HepG2 (cell line): ENCODE results near the gene GOLPH3. TPM values are rescaled to one million over a fixed set of nuclear protein-coding genes. Genes with fewer than 3 reads are reported as not detected.

ENCODE experiments used
- ATAC-seq: fragments of 200-7000 bp; cut with Tn5 transposase; 3 replicates; pipeline ENCODE4 v1.9.1; 2020; ENCODE audit warnings: mild to moderate bottlenecking, moderate library complexity
- BruUV-seq: library from RNA; stranded (reverse); fragments of 400-500 nt; replicated peaks from 2 replicates; lab custom pipeline; 2021; lab: Mats Ljungman, UMichigan
- CTCF ChIA-PET: fragments of 300-600 bp; formaldehyde crosslinking; extraction: SDS; loops from one replicate; lab custom pipeline; 2021; ENCODE audit warnings: low total read pairs, inconsistent platforms, low intra/inter-chr PET ratio; lab: Yijun Ruan, JAX
- POLR2A ChIA-PET: fragments of 350-600 bp; sonication (Branson Sonifier 250); formaldehyde crosslinking; loops from one replicate; lab custom pipeline; 2020; ENCODE audit warnings: antibody characterized with exemption, inconsistent platforms; lab: Yijun Ruan, JAX
- DNase-seq: peaks from one replicate; pipeline ENCODE4 v3.0.0-alpha.2; 2015; ENCODE audit warnings: low spot score
- FAIRE-seq: peaks from 3 replicates; lab custom pipeline; 2011; peaks lifted over from hg19 to GRCh38; lab: Jason Lieb, UNC
- H2AFZ ChIP-seq: one replicate; pipeline ENCODE4 v1.6.1; 2011; ENCODE audit warnings: low read length, inconsistent platforms
- H3K27ac ChIP-seq: fragments of 300-600 bp; 3 replicates; pipeline ENCODE4 v1.8.0; 2011; ENCODE audit warnings: mixed run types, mild to moderate bottlenecking, mixed read lengths, low read length, inconsistent platforms; ENCODE audit not compliant: insufficient read depth; ENCODE audit errors: extremely low read length
- H3K27me3 ChIP-seq, 2 experiments: fragments of 200-600 bp in 1 of 2; 2 replicates in 1 of 2; 3 replicates in 1 of 2; pipeline versions ENCODE4 v1.6.0 to v1.8.0; 2011; ENCODE audit warnings: low read length in 2 of 2, mild to moderate bottlenecking in 2 of 2, moderate library complexity in 2 of 2, inconsistent platforms in 1 of 2; ENCODE audit not compliant: insufficient read depth in 2 of 2, control insufficient read depth in 1 of 2
- H3K36me3 ChIP-seq, 2 experiments: fragments of 200-600 bp in 1 of 2; replicated peaks in 1 of 2; 2 replicates in 1 of 2; 3 replicates in 1 of 2; pipeline versions ENCODE4 v1.5.1 to v1.8.0; 2011; ENCODE audit warnings: low read length in 2 of 2, inconsistent platforms in 1 of 2; ENCODE audit not compliant: insufficient read depth in 2 of 2, control insufficient read depth in 1 of 2
- H3K4me1 ChIP-seq: 2 replicates; pipeline ENCODE4 v1.5.1; 2012; ENCODE audit warnings: low read length, inconsistent platforms; ENCODE audit not compliant: insufficient read depth
- H3K4me2 ChIP-seq: 2 replicates; pipeline ENCODE4 v1.6.0; 2011; ENCODE audit warnings: low read depth, low read length, inconsistent platforms
- H3K4me3 ChIP-seq, 3 experiments: fragments of 200-600 bp in 1 of 3; sonication (generic), shearing (Covaris generic) in 1 of 3; replicated peaks in 1 of 3; 2 replicates each; pipeline ENCODE4 v1.5.1; 2011 to 2016; ENCODE audit warnings: low read length in 3 of 3, inconsistent platforms in 2 of 3, low read depth in 2 of 3, mild to moderate bottlenecking in 2 of 3, control low read depth in 1 of 3, mixed read lengths in 1 of 3; ENCODE audit not compliant: insufficient read depth in 1 of 3
- H3K79me2 ChIP-seq: one replicate; pipeline ENCODE4 v1.6.1; 2011; ENCODE audit warnings: low read length, inconsistent platforms; ENCODE audit not compliant: insufficient read depth
- H3K9ac ChIP-seq: 2 replicates; pipeline ENCODE4 v1.6.0; 2011; ENCODE audit warnings: mild to moderate bottlenecking, low read depth, low read length, inconsistent platforms; ENCODE audit not compliant: insufficient read depth
- H3K9me3 ChIP-seq: 2 replicates; pipeline ENCODE4 v1.5.1; 2012; ENCODE audit warnings: mild to moderate bottlenecking, low read length
- H4K20me1 ChIP-seq: 2 replicates; pipeline ENCODE4 v1.6.0; 2011; ENCODE audit warnings: inconsistent platforms, mild to moderate bottlenecking, low read length, moderate library complexity; ENCODE audit not compliant: insufficient read depth
- KDM2A ChIP-seq: sonication (generic); formaldehyde crosslinking; IDR thresholded peaks from 2 replicates; pipeline ENCODE4 v1.4.0; 2020; ENCODE audit warnings: low read depth, missing genetic modification reagents, borderline replicate concordance
- KDM6A ChIP-seq: IDR thresholded peaks from 2 replicates; pipeline ENCODE4 v1.6.1; 2016; ENCODE audit warnings: low read depth
- MEIS1 ChIP-seq: sonication (generic); formaldehyde crosslinking; IDR thresholded peaks from 2 replicates; pipeline ENCODE4 v1.9.0; 2021; ENCODE audit warnings: mild to moderate bottlenecking, missing genetic modification reagents, moderate library complexity, borderline replicate concordance
- NCOA2 ChIP-seq: sonication (generic); formaldehyde crosslinking; IDR thresholded peaks from 2 replicates; pipeline ENCODE4 v1.8.0; 2022; ENCODE audit warnings: inconsistent platforms
- NFKBIZ ChIP-seq: IDR thresholded peaks from 2 replicates; pipeline ENCODE4 v1.6.1; 2018; ENCODE audit warnings: missing genetic modification reagents, missing compliant biosample characterization
- ZNF264 ChIP-seq: sonication (generic); formaldehyde crosslinking; IDR thresholded peaks from 2 replicates; pipeline ENCODE4 v1.4.0; 2020; ENCODE audit warnings: missing genetic modification reagents
- ZNF383 ChIP-seq: sonication (generic); formaldehyde crosslinking; IDR thresholded peaks from 2 replicates; pipeline ENCODE4 v1.4.0; 2020; ENCODE audit warnings: missing genetic modification reagents, mild to moderate bottlenecking, borderline replicate concordance
- ZNF460 ChIP-seq: sonication (generic); formaldehyde crosslinking; IDR thresholded peaks from 2 replicates; pipeline ENCODE4 v1.5.1; 2020; ENCODE audit warnings: missing genetic modification reagents, mild to moderate bottlenecking, borderline replicate concordance
- ZNF496 ChIP-seq: sonication (generic); formaldehyde crosslinking; IDR thresholded peaks from 2 replicates; pipeline ENCODE4 v1.8.1; 2023; ENCODE audit warnings: mild to moderate bottlenecking, moderate library complexity, missing genetic modification reagents; ENCODE audit not compliant: insufficient replicate concordance
- ZSCAN25 ChIP-seq: sonication (generic); formaldehyde crosslinking; IDR thresholded peaks from 2 replicates; pipeline ENCODE4 v1.8.0; 2022; ENCODE audit warnings: mild to moderate bottlenecking, missing genetic modification reagents
- whole genome bisulfite sequencing: methylation state at CpG from one replicate; pipeline ENCODE4 v1.1.6; 2017; ENCODE audit warnings: low lambda C conversion rate; 5-methylcytosine and 5-hydroxymethylcytosine counted together
- in situ Hi-C: cut with HindIII; loops from 2 replicates; pipeline ENCODE4 v1.10.0; 2017; ENCODE audit warnings: low pct_unique_long_range_greater_than_20kb; ENCODE audit not compliant: extremely low pct_ligation_motif_present
- intact Hi-C: fragments of 100-400 bp; cut with micrococcal nuclease; formaldehyde crosslinking; loops from one replicate; pipeline ENCODE4 v1.10.0; 2022; ENCODE audit not compliant: unreplicated experiment
- polyA plus RNA-seq, 8 experiments: library from polyadenylated mRNA; depleted of rRNA in 3 of 8; stranded (reverse) in 7 of 8; unstranded in 1 of 8; fragments of >200 nt; fragmentation: Illumina TruSeq in 4 of 8; extraction: Trizol in 4 of 8; gene quantifications; 2 replicates each; pipeline versions ENCODE4 v1.2.1 to v1.2.3, GENCODE V29; 2011 to 2016; ENCODE audit warnings: low read depth in 4 of 8, missing spikeins in 1 of 8, mixed read lengths in 1 of 8; ENCODE audit not compliant: insufficient read depth in 1 of 8
- total RNA-seq, 5 experiments: library from RNA; depleted of rRNA; stranded (reverse); fragments of >200 nt; fragmentation: Illumina TruSeq; extraction: Trizol; gene quantifications; 2 replicates each; pipeline ENCODE4 v1.2.3, GENCODE V29; 2016; ENCODE audit warnings: low read depth in 1 of 5
- TF ChIP-seq, protein P1 (sequence below): IDR thresholded peaks from 2 replicates; pipeline ENCODE4 v1.6.1; 2016
- TF ChIP-seq, protein P2 (sequence below): sonication (generic); formaldehyde crosslinking; IDR thresholded peaks from 2 replicates; pipeline ENCODE4 v1.9.0; 2021; ENCODE audit warnings: missing genetic modification reagents, mild to moderate bottlenecking, borderline replicate concordance

The GOLPH3 gene
- total and polyA plus RNA-seq, 2 of the 13 experiments (the other 11 are each of a cell fraction or from before 2014, with no cell fraction given) = 59.5 to 84.5 TPM

DNA sequence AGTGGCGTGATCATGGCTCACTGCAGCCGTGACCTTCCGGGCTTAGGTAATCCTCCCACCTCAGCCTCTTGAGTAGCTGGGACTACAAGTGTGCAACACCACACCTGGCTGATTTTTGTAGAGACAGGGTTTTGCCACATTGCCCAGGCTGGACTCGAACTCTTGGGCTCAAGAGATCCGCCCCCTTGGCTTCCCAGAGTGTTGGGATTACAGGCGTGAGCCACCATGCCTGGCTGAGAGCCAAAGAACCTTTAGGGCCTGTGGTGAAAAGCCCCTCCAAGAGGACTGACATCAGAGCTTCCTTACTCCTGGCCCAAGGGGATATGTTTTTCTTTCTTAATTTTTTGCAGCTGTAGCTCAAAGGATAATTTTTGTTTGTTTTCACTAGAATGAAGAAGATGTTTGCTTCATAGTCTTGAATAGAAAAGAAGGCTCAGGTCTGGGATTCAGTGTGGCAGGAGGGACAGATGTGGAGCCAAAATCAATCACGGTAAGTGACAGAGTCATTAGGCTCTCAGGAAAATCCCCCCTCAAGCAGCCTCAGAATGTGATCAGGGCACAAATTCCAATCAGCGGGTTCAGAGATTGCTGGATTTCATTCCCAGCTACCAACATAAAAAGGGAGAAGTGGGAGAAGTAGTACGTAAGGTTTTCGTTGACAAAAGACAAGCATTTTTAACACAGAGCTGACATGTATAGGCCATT, 77.1 kb downstream of the GOLPH3 start:
- no peaks in the 10 kb centered on the region for H3K4me1 ChIP-seq
- no peak overlapping the region for H3K4me2 ChIP-seq
- no peak overlapping the region for H3K4me3 ChIP-seq
- peaks cover 5 to 29% of the 10 kb centered on the region in 2 experiments; a peak in 4 of 5 replicates for H3K36me3 ChIP-seq
- no peaks in the 10 kb centered on the region for H3K27me3 ChIP-seq
- no TSS peak for BruUV-seq
- in situ Hi-C loops (loop anchor here (10.0 kb wide), 1 partner anchor 522 kb away; no protein-coding TSS in a partner anchor), intact Hi-C loops (no loop called here)
- TF ChIP-seq ZNF496 (no peak), KDM2A (no peak), ZNF264 (no peak), NCOA2 (CRISPR knock-in tag) (no peak), ZSCAN25 (CRISPR knock-in tag) (no peak), ZNF383 (CRISPR knock-in tag) (no peak), NFKBIZ (CRISPR knock-in tag) (no peak), MEIS1 (CRISPR knock-in tag) (no peak), ZNF460 (CRISPR knock-in tag) (no peak), KDM6A (no peak)
- TF ChIP-seq, protein P1, sequence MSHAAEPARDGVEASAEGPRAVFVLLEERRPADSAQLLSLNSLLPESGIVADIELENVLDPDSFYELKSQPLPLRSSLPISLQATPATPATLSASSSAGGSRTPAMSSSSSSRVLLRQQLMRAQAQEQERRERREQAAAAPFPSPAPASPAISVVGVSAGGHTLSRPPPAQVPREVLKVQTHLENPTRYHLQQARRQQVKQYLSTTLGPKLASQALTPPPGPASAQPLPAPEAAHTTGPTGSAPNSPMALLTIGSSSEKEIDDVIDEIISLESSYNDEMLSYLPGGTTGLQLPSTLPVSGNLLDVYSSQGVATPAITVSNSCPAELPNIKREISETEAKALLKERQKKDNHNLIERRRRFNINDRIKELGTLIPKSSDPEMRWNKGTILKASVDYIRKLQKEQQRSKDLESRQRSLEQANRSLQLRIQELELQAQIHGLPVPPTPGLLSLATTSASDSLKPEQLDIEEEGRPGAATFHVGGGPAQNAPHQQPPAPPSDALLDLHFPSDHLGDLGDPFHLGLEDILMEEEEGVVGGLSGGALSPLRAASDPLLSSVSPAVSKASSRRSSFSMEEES (CRISPR knock-in tag) = no peak
- TF ChIP-seq, protein P2, sequence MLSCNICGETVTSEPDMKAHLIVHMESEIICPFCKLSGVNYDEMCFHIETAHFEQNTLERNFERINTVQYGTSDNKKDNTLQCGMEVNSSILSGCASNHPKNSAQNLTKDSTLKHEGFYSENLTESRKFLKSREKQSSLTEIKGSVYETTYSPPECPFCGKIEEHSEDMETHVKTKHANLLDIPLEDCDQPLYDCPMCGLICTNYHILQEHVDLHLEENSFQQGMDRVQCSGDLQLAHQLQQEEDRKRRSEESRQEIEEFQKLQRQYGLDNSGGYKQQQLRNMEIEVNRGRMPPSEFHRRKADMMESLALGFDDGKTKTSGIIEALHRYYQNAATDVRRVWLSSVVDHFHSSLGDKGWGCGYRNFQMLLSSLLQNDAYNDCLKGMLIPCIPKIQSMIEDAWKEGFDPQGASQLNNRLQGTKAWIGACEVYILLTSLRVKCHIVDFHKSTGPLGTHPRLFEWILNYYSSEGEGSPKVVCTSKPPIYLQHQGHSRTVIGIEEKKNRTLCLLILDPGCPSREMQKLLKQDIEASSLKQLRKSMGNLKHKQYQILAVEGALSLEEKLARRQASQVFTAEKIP = no peak
- no peak overlapping the region for H3K27ac ChIP-seq
- no peak overlapping the region for H3K9ac ChIP-seq
- H2AFZ ChIP-seq = no peak overlapping the region
- ChIA-PET POLR2A (no interaction called here), CTCF (no interaction called here)
- WGBS = 97% methylated on average over 10 of the region's 10 CpGs
- no peaks in the 10 kb centered on the region for H3K79me2 ChIP-seq
- ATAC-seq (no peak), FAIRE-seq (no peak), DNase-seq (no peak)
- no peaks in the 10 kb centered on the region for H4K20me1 ChIP-seq
- H3K9me3 ChIP-seq = no peaks in the 10 kb centered on the region
